Skin epidermis (tissue), 12 donors: ENCODE results near the gene DMP1.

Experiments
- H3K27ac ChIP-seq, 21 experiments: fragments of 200-600 bp; sonication (generic) in 11 of 21; one replicate each; pipeline ENCODE4 v1.5.0; 2020; ENCODE audit warnings: mild to moderate bottlenecking in 3 of 21, inconsistent platforms in 2 of 21, moderate library complexity in 2 of 21
- H3K4me3 ChIP-seq, 7 experiments: fragments of 200-600 bp; sonication (generic) in 2 of 7; one replicate each; pipeline ENCODE4 v1.5.0; 2020; ENCODE audit warnings: inconsistent platforms in 2 of 7, mild to moderate bottlenecking in 2 of 7, moderate library complexity in 1 of 7

DMP1 gene

DNA sequence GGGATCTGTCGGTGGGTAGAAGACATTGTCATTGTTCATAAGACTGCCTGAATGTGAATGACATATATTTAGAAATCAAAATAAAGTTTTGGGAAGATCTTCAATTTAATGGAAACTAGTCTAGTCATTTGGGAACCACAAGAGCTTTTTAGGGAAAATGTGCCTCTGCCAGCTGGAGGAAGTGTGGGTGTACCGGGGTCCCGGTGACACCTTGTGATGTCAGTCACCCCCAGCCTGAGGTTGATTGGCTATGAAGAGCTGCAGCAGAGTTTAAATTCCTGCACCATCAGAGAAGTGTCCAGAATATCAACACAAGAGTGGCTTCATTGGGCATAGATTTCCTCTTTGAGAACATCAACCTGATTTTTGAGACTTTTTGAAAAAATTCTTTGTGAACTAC, at the start of gene DMP1:
Gene DMP1 (plus strand): TSS at position 301 of the 400 bp plus-strand sequence. CDS start 6,213 bp downstream, outside the sequence.
- no peak within 1 kb of the TSS for H3K27ac ChIP-seq
- no peak within 1 kb of the TSS for H3K4me3 ChIP-seq

GRCh38 chr4:87601361-87601760, 48.7 kb upstream of the DMP1 start:
- H3K4me3 ChIP-seq, result no peak overlapping the region
- no peak overlapping the region for H3K27ac ChIP-seq

- H3K27ac ChIP-seq, result no peak within 1 kb of the TSS
- no peak within 1 kb of the TSS for H3K4me3 ChIP-seq
These were observed 41.9 kb upstream of the DMP1 start, which contains the start of gene DSPP for GRCh38 chr4:87608229-87608628. DSPP (plus strand) TSS chr4:87608529; CDS start chr4:87610909, 2,380 bp downstream.

DNA sequence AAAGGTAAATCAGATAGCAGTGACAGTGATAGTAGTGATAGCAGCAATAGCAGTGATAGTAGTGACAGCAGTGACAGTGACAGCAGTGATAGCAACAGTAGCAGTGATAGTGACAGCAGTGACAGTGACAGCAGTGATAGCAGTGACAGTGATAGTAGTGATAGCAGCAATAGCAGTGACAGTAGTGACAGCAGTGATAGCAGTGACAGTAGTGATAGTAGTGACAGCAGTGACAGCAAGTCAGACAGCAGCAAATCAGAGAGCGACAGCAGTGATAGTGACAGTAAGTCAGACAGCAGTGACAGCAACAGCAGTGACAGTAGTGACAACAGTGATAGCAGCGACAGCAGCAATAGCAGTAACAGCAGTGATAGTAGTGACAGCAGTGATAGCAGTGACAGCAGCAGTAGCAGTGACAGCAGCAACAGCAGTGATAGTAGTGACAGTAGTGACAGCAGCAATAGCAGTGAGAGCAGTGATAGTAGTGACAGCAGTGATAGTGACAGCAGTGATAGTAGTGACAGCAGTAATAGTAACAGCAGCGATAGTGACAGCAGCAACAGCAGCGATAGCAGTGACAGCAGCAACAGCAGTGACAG, 35.7 kb upstream of the DMP1 start:
- Histone ChIP-seq H3K4me3 (no peak overlapping the region), H3K27ac (no peak overlapping the region)

GRCh38 chr4:87616268-87616667, 33.8 kb upstream of the DMP1 start:
- no peak overlapping the region for H3K27ac ChIP-seq
- H3K4me3 ChIP-seq, result no peak overlapping the region

DNA sequence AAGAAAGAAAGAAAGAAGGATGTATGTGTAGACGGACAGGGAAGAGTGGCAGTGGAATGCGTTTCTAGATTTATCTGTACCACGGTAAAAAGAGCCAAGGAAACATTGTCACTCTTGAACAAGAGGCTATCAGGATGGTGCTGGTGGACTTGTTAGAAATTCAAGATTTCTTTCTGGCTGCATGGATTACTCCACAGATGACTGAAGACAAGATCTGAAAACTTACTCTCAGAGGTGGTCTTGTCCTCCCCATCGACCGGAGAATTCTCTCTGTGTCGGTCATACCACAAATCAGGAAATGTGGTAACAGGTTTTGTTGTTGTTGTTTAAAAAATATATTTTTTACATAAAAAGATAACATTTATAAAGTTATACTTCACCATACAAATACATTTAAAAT, 30.0 kb upstream of the DMP1 start:
- Histone ChIP-seq H3K27ac (peak overlapping the region in 11 of 21 experiments; percentile 9 to 78 (median 50)), H3K4me3 (no peak overlapping the region)

GRCh38 chr4:87620491-87620890, 29.6 kb upstream of the DMP1 start:
- peak overlapping the region in 5 of 21 experiments; percentile 31 to 78 (median 67) for H3K27ac ChIP-seq

DNA sequence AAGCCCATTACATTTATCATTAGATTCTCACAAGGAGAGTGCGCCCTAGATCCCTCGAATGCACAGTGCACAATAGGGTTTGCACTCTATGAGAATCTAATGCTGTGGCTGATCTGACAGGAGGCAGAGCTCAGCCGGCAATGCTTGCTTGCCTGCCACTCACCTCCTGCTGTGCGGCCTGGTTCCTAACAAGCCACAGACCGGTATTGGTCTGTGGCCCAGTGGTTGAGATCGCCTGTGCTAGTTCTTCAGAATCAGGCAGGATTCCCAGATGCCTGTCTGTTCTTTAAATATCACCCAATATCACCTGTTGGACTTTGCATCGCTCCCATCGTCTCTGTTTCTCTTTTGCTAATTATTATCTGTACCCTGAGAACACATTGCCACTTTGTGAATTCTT, 27.8 kb upstream of the DMP1 start:
- H3K4me3 ChIP-seq, result no peak overlapping the region
- H3K27ac ChIP-seq, result peak overlapping the region in 3 of 21 experiments; percentile 4 to 67 (median 33)

More at GRCh38 chr4:87620491-87620890, 29.6 kb upstream of the DMP1 start:
- H3K4me3 ChIP-seq, result no peak overlapping the region

DNA sequence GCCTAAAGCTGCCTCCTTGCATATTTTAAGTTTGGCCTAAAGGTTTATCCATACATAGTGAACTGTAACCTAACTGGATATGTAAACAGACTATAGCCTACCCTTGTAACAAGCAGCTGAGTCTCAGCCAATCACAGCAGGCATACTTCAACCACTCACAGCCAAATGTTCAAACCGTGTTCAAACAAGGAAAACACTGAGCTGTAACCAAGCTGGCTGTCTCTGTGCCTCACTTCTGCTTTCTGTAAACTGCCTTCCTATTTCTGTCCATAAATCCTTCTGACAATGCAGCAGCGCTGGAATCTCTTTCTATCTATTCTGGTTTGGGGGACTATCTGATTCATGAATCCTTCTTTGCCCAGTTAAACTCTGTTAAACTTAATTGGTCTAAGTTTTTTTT, 25.4 kb upstream of the DMP1 start:
- no peak overlapping the region for H3K27ac ChIP-seq
- no peak overlapping the region for H3K4me3 ChIP-seq

DNA sequence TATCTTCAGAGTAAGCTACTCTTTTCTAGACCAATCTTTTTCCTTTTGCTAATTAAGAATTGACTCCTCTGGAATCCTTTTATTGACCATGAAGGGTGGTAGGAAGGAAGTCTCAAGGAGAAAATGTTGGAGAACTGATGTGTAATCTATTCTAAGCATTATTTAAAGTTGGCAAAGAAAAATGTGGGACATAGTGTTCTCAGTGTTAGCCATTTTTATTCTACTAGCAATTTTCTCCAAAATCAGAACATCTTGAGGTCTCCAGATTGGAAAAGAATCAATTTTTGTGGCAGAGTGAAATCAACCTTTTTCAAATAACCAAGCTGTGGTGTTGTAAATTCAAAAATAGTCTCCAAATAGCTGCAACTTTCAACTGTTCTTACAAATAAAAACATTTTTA, 18.4 kb upstream of the DMP1 start:
- H3K27ac ChIP-seq, result no peak overlapping the region
- no peak overlapping the region for H3K4me3 ChIP-seq

- Histone ChIP-seq H3K4me3 (no peak overlapping the region), H3K27ac (no peak overlapping the region)
These were observed 17.6 kb upstream of the DMP1 start for GRCh38 chr4:87632469-87632868.

GRCh38 chr4:87633243-87633642, 16.8 kb upstream of the DMP1 start:
- no peak overlapping the region for H3K4me3 ChIP-seq
- no peak overlapping the region for H3K27ac ChIP-seq

DNA sequence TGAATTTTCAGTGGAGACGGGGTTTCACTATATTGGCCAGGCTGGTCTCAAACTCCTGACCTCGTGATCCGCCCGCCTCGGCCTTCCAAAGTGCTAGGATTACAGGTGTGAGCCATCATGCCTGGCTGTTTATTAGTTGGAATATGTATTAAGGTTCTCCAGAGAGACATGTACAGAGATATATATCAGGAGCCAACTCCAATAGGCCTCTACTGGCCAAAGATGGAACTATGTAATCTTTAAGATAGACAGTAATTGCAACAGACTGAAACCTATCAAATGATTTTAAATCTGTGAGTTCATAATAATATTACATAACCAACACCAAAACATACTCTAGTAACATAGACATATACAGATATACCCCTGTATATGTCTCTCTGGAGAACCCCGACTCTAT, 5.8 kb upstream of the DMP1 start:
- Histone ChIP-seq H3K27ac (no peak overlapping the region), H3K4me3 (no peak overlapping the region)

DNA sequence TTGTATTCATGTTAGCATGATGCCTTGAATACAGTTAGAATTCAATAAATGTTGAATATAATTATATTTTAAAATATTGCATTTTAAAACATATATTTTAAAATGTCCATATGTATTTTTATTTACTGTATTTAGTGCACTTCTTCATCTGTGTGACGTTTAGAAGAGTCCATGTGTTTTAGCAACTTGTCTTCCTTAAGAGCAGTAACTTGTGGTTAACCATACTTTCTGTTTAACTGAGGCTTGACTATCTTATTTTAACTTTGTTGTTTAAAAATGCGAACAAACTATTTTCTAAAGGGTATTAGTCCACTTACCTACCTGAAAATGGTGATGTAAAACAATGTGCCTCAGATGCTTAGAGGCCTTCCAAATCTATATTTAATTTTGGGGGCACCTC, 858 bp downstream of the DMP1 start:
- Histone ChIP-seq H3K4me3 (no peak overlapping the region), H3K27ac (no peak overlapping the region)

- H3K4me3 ChIP-seq, result no peak overlapping the region
- no peak overlapping the region for H3K27ac ChIP-seq
These were observed 1.9 kb downstream of the DMP1 start for GRCh38 chr4:87651941-87652340.

GRCh38 chr4:87654487-87655044, 4.5 kb downstream of the DMP1 start:
- Histone ChIP-seq H3K27ac (no peak overlapping the region), H3K4me3 (no peak overlapping the region)

DNA sequence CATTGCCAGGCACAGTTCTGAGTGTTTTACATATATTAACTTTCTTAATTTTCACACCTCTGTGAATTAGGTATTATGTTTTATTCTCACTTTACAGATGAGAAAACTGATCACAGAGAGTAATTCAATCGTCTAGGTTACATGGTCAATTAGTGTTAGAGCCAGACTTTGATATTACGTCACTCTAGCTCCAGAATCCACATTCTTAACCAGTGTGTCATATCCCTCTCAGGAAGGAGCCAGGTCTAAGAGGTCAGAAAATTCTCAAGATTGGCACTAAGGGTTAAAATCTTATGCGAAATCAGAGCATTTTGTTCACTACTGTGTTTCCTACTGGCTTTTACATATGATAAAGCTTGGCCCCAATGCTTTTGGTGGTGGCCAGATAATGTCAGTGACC, 7.4 kb downstream of the DMP1 start:
- H3K27ac ChIP-seq, result no peak overlapping the region

GRCh38 chr4:87659247-87659931, 9.3 kb downstream of the DMP1 start:
- H3K27ac ChIP-seq, result no peak overlapping the region
- no peak overlapping the region for H3K4me3 ChIP-seq

More for the DNA sequence above, 7.4 kb downstream of the DMP1 start:
- no peak overlapping the region for H3K4me3 ChIP-seq

DNA sequence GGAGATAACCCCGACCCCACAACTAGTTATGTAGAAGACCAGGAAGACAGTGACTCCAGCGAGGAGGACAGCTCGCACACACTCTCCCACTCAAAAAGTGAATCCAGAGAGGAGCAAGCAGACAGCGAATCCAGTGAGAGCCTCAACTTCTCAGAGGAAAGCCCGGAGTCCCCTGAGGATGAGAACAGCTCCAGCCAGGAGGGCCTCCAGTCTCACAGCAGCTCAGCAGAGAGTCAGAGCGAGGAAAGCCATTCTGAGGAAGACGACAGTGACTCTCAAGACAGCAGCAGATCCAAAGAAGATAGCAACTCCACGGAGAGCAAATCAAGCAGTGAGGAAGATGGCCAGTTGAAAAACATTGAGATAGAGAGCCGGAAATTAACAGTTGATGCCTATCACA, 12.8 kb downstream of the DMP1 start:
- H3K4me3 ChIP-seq, result no peak overlapping the region
- H3K27ac ChIP-seq, result no peak overlapping the region

DNA sequence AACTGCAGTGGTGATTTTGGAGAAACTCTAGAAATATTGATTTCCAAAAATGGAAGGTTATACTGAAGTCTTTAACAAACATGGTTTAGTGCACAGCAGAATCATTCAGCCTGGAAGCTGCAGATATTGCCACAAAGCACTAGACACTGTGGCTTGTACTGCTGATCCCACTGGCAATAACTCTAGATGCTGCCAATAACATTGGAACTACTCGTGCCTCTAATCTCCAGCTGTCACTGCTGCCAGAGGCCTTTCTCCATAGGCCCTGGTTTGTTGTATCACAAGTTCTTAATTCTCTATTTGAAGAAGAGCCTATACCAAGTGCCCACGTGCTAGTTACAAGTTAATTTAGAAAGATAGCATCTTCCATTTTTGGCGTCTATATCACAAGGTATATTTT, 19.3 kb downstream of the DMP1 start:
- Histone ChIP-seq H3K4me3 (no peak overlapping the region), H3K27ac (no peak overlapping the region)

GRCh38 chr4:87677731-87678130, 27.7 kb downstream of the DMP1 start:
- Histone ChIP-seq H3K4me3 (no peak overlapping the region), H3K27ac (peak overlapping the region in 2 of 21 experiments; percentile 14 to 16)
